ENCODE data around the gene HOXC9. TPM values are rescaled to one million over a fixed set of nuclear protein-coding genes. Genes with fewer than 3 reads are reported as not detected.

Gene HOXC9
- total RNA-seq, 1 donor from 2014 or later = 0.27 TPM

DNA sequence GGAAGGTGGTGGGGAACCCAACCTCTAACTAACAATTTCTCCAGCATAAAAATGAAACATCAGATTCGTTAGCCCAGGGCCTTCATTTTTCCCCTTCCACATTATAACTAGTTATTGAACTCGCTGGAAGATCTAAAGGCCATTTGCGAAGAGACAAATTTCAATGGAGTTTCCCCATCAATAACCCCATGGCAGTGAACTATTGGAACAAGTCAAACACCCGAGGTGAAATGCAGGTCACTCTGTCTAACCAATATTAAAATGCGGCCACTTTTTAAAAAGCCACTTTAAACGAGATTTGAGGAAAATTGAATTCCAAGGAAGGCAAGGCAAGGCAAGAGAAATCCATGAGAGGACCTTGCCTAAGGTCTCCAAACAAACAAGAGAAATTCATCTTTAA lies 49.1 kb downstream of the HOXC9 start:
- Mint-ChIP-seq H3K27me3 (peaks cover 75% of the 10 kb centered on the region), H3K9me3 (no peaks in the 10 kb centered on the region), H3K4me3 (peak overlapping the region; percentile 92), H3K4me1 (ENCODE audit: unreplicated experiment) (peaks cover 65% of the 10 kb centered on the region), H3K36me3 (no peaks in the 10 kb centered on the region), H3K27ac (peak overlapping the region; percentile 90)
- TF ChIP-seq, protein P1, sequence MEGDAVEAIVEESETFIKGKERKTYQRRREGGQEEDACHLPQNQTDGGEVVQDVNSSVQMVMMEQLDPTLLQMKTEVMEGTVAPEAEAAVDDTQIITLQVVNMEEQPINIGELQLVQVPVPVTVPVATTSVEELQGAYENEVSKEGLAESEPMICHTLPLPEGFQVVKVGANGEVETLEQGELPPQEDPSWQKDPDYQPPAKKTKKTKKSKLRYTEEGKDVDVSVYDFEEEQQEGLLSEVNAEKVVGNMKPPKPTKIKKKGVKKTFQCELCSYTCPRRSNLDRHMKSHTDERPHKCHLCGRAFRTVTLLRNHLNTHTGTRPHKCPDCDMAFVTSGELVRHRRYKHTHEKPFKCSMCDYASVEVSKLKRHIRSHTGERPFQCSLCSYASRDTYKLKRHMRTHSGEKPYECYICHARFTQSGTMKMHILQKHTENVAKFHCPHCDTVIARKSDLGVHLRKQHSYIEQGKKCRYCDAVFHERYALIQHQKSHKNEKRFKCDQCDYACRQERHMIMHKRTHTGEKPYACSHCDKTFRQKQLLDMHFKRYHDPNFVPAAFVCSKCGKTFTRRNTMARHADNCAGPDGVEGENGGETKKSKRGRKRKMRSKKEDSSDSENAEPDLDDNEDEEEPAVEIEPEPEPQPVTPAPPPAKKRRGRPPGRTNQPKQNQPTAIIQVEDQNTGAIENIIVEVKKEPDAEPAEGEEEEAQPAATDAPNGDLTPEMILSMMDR (conservative IDR thresholded peaks at IDR 0.05) = no peak
- DNase-seq (ENCODE audit: extremely low spot score, unreplicated experiment) = no peak

DNA sequence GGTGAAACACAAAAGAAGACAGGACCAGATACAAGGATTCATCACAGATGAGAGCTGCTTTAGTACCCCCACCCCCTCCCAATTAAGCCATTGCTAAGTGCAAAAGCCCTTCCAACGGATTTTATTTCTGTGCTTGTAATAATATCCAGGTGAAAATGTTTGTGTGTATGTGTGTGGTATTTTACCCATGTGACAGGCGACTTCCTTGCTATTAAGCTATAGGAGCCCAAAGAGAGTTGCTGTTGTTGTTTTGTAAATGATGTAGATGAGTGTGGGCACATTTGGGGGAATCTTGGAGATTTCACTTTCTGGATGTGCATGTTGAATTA lies 50.5 kb downstream of the HOXC9 start:
- Mint-ChIP-seq H3K9me3 (no peaks in the 10 kb centered on the region), H3K4me1 (ENCODE audit: unreplicated experiment) (peaks cover 54% of the 10 kb centered on the region), H3K36me3 (peaks cover 3% of the 10 kb centered on the region), H3K27me3 (peaks cover 71% of the 10 kb centered on the region), H3K27ac (peak overlapping the region; percentile 69), H3K4me3 (peak overlapping the region; percentile 92)
- TF ChIP-seq, protein P1 (conservative IDR thresholded peaks at IDR 0.05) = no peak
- no peak for DNase-seq (ENCODE audit: extremely low spot score, unreplicated experiment)

- TF ChIP-seq, protein P1 (conservative IDR thresholded peaks at IDR 0.05) = no peak
- peak overlapping the region; percentile 69 for H3K27ac Mint-ChIP-seq
- no peaks in the 10 kb centered on the region for H3K9me3 Mint-ChIP-seq
- peaks cover 68% of the 10 kb centered on the region for H3K27me3 Mint-ChIP-seq
- peaks cover 9% of the 10 kb centered on the region for H3K36me3 Mint-ChIP-seq
- H3K4me1 Mint-ChIP-seq (ENCODE audit: unreplicated experiment) = peaks cover 54% of the 10 kb centered on the region
- H3K4me3 Mint-ChIP-seq = peak overlapping the region; percentile 92
- no peak for DNase-seq (ENCODE audit: extremely low spot score, unreplicated experiment)
Observed at GRCh38 chr12:54051026-54051842, 51.3 kb downstream of the HOXC9 start.

GRCh38 chr12:54051874-54052437 lies 52.0 kb downstream of the HOXC9 start:
- no peak for DNase-seq (ENCODE audit: extremely low spot score, unreplicated experiment)
- Mint-ChIP-seq H3K27ac (peak overlapping the region; percentile 69), H3K4me3 (peak overlapping the region; percentile 98), H3K9me3 (no peaks in the 10 kb centered on the region), H3K27me3 (peaks cover 66% of the 10 kb centered on the region), H3K36me3 (peaks cover 11% of the 10 kb centered on the region), H3K4me1 (ENCODE audit: unreplicated experiment) (peaks cover 54% of the 10 kb centered on the region)
- TF ChIP-seq, protein P1 (conservative IDR thresholded peaks at IDR 0.05) = no peak

DNA sequence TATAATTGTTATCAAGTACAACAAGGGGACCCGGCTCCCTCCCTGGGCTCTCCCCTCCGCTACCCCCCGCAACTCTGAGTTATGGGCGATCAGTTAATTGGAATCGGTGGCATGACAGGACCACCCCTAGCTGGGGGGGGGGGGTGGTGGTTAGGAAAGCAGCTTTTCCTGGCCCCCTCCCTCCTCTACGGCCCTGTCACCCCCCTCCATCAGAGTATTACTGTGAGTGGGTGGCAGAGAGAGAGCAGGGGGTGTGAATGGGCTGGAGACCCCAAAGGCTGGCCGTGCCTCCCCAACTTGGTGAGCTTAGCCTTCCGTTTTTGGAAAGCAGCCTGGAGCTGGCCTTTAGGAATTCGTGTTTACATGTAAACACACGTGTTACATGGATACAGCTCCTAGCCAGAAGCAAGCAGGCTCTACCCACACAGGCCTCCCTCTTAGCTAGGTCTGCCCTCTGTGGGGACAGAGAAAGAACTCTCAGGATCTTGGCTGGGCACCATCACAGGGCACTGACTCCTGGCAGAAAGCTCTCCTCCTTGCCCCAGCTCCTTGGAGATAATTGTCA lies 52.6 kb downstream of the HOXC9 start:
- peak overlapping the region; percentile 98 for H3K4me3 Mint-ChIP-seq
- no peak for DNase-seq (ENCODE audit: extremely low spot score, unreplicated experiment)
- H3K9me3 Mint-ChIP-seq = no peaks in the 10 kb centered on the region
- H3K4me1 Mint-ChIP-seq (ENCODE audit: unreplicated experiment) = peaks cover 59% of the 10 kb centered on the region
- H3K27me3 Mint-ChIP-seq = peaks cover 67% of the 10 kb centered on the region
- peaks cover 13% of the 10 kb centered on the region for H3K36me3 Mint-ChIP-seq
- peak overlapping the region; percentile 69 for H3K27ac Mint-ChIP-seq
- TF ChIP-seq, protein P1 (conservative IDR thresholded peaks at IDR 0.05) = no peak

Small RNA genes lying within 50 kb of the gene (microRNA-seq; reads per million reads assigned to microRNA genes)
- 5.5 reads per million, percentile 21 among the genes with 10 or more reads in this experiment for gene MIR196A2
- 108 reads per million, percentile 64 among the genes with 10 or more reads in this experiment for gene MIR615

Other genes starting within 250 kb of the HOXC9 start
- not detected in 2 replicates for gene CISTR, start 248.2 kb upstream of the HOXC9 start, total RNA-seq (ENCODE audit: low replicate concordance)
- gene HOXC13, start 61.3 kb upstream of the HOXC9 start, total RNA-seq (ENCODE audit: low replicate concordance) = 0.48 TPM in 1 of 2 replicates, not detected in the other
- not detected in 2 replicates for gene HOXC12, start 45.3 kb upstream of the HOXC9 start, total RNA-seq (ENCODE audit: low replicate concordance)
- 0.12 TPM in 1 of 2 replicates, not detected in the other for gene HOXC11, start 27.0 kb upstream of the HOXC9 start, total RNA-seq (ENCODE audit: low replicate concordance)
- gene HOTAIR, start 25.2 kb upstream of the HOXC9 start, total RNA-seq (ENCODE audit: low replicate concordance) = not detected in 2 replicates
- not detected in 2 replicates for gene HOXC10, start 15.0 kb upstream of the HOXC9 start, total RNA-seq (ENCODE audit: low replicate concordance)
- gene HOXC8, start 8.8 kb downstream of the HOXC9 start, total RNA-seq (ENCODE audit: low replicate concordance) = 0.77 and 1.5 TPM in 2 replicates
- gene HOXC6, start 28.3 kb downstream of the HOXC9 start, total RNA-seq (ENCODE audit: low replicate concordance) = 4.8 and 23.0 TPM in 2 replicates
- gene HOXC5, start 32.9 kb downstream of the HOXC9 start, total RNA-seq (ENCODE audit: low replicate concordance) = 1.9 and 56.9 TPM in 2 replicates
- 6.7 and 47.9 TPM in 2 replicates for gene HOXC4, start 53.7 kb downstream of the HOXC9 start, total RNA-seq (ENCODE audit: low replicate concordance)
- 48.3 and 52.5 TPM in 2 replicates for gene SMUG1, start 188.8 kb downstream of the HOXC9 start, total RNA-seq (ENCODE audit: low replicate concordance)

Data from type B pancreatic cell (in vitro differentiated cells).